Measurements from ENCODE around the gene ACYP1.
A peak's percentile ranks its signal among the peaks of the same experiment; 100 is the strongest.

ACYP1 gene

GRCh38 chr14:75011356-75011994, 52.3 kb downstream of the ACYP1 start:
- H4K8ac ChIP-seq (ENCODE audit: low read depth, low read length), result no peak overlapping the region
- no peak overlapping the region for H4K12ac ChIP-seq (ENCODE audit: low read depth, low read length)
- H3K23ac ChIP-seq (ENCODE audit: low read length), result no peak overlapping the region
- peaks cover 0 to 2% of the 10 kb centered on the region in 2 experiments for H3K4me1 ChIP-seq (ENCODE audit: control insufficient read depth in 1 of 2, insufficient read depth in 2 of 2, low read length in 2 of 2)
- no peak overlapping the region for H3K4me2 ChIP-seq (ENCODE audit: low read length)
- DNase-seq, result peak in 1 of 2 donors; percentile 24
- H3K27ac ChIP-seq (ENCODE audit: low read depth, low read length), result no peak overlapping the region
- H3K14ac ChIP-seq (ENCODE audit: low read length), result no peak overlapping the region
- H2AFZ ChIP-seq (ENCODE audit: insufficient read depth, low read length, poor library complexity), result no peak overlapping the region
- H2AK5ac ChIP-seq (ENCODE audit: low read length), result no peak overlapping the region
- H3K4ac ChIP-seq (ENCODE audit: low read depth, low read length), result no peak overlapping the region
- H3K9ac ChIP-seq (ENCODE audit: low read length), result no peak overlapping the region
- H2BK120ac ChIP-seq (ENCODE audit: insufficient read depth, low read length, poor library complexity), result no peak overlapping the region
- peaks cover 15 to 35% of the 10 kb centered on the region in 2 experiments for H3K36me3 ChIP-seq (ENCODE audit: control insufficient read depth in 1 of 2, insufficient read depth in 2 of 2, low read length in 2 of 2)
- no peak overlapping the region for H2BK12ac ChIP-seq (ENCODE audit: low read length)
- no peaks in the 10 kb centered on the region for H3K79me1 ChIP-seq (ENCODE audit: low read length)
- H3K4me3 ChIP-seq (ENCODE audit: low read depth, low read length), result no peak overlapping the region
- H3K27me3 ChIP-seq (ENCODE audit: insufficient read depth, low read length), result no peaks in the 10 kb centered on the region
- H4K91ac ChIP-seq (ENCODE audit: low read depth, low read length), result no peak overlapping the region
- no peak overlapping the region for H2BK5ac ChIP-seq (ENCODE audit: low read depth, low read length, poor library complexity)
- H3K79me2 ChIP-seq (ENCODE audit: control insufficient read depth, insufficient read depth, low read length, poor library complexity), result no peaks in the 10 kb centered on the region
- no CpG with 5 or more reads among the region's 4 CpGs for WGBS (ENCODE audit: extremely low coverage, insufficient coverage, insufficient read length)
- no peaks in the 10 kb centered on the region for H3K9me3 ChIP-seq (ENCODE audit: insufficient read depth, low read depth, low read length)
- H3K18ac ChIP-seq (ENCODE audit: low read length), result no peak overlapping the region

DNA sequence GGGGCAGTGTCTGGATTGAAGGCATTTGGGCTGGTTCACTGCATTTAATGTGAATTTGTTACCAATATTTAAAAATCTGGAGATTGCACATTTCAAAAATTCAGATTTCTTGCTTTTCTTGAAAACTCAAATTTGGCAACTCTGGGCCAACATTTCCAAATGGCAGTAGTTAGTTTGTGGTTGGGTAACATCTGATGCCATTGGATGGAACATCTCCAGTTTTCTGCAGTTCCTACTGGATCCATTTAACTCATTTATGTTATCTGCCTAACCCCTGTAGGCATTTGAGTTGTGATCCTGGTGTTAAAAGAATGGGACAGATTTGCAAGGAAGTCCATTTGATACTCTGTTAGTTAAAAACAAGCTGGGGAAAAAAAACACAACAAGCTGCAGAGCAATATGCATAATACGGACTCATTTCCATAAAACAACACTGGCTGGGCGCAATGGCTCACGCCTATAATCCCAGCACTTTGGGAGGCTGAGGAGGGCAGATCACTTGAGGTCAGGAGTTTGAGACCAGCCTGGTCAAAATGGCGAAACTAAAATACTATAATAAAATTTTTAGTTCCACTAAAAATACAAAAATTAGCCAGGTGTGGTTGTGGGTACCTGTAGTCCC, 53.2 kb downstream of the ACYP1 start:
- Histone ChIP-seq H3K79me1 (ENCODE audit: low read length) (no peaks in the 10 kb centered on the region), H2AK5ac (ENCODE audit: low read length) (no peak overlapping the region), H3K4ac (ENCODE audit: low read depth, low read length) (no peak overlapping the region), H2AFZ (ENCODE audit: insufficient read depth, low read length, poor library complexity) (no peak overlapping the region), H3K9ac (ENCODE audit: low read length) (no peak overlapping the region), H3K9me3 (ENCODE audit: insufficient read depth, low read depth, low read length) (no peaks in the 10 kb centered on the region), H3K79me2 (ENCODE audit: control insufficient read depth, insufficient read depth, low read length, poor library complexity) (no peaks in the 10 kb centered on the region), H4K91ac (ENCODE audit: low read depth, low read length) (no peak overlapping the region), H2BK120ac (ENCODE audit: insufficient read depth, low read length, poor library complexity) (no peak overlapping the region), H3K27me3 (ENCODE audit: insufficient read depth, low read length) (no peaks in the 10 kb centered on the region), H3K23ac (ENCODE audit: low read length) (no peak overlapping the region), H3K4me3 (ENCODE audit: low read depth, low read length) (no peak overlapping the region), H3K14ac (ENCODE audit: low read length) (no peak overlapping the region), H4K8ac (ENCODE audit: low read depth, low read length) (no peak overlapping the region), H2BK5ac (ENCODE audit: low read depth, low read length, poor library complexity) (no peak overlapping the region), H4K12ac (ENCODE audit: low read depth, low read length) (no peak overlapping the region), H3K27ac (ENCODE audit: low read depth, low read length) (no peak overlapping the region), H3K4me2 (ENCODE audit: low read length) (no peak overlapping the region), H3K4me1 (ENCODE audit: control insufficient read depth in 1 of 2, insufficient read depth in 2 of 2, low read length in 2 of 2) (peaks cover 0 to 2% of the 10 kb centered on the region in 2 experiments), H3K36me3 (ENCODE audit: control insufficient read depth in 1 of 2, insufficient read depth in 2 of 2, low read length in 2 of 2) (peaks cover 16 to 41% of the 10 kb centered on the region in 2 experiments), H2BK12ac (ENCODE audit: low read length) (no peak overlapping the region), H3K18ac (ENCODE audit: low read length) (no peak overlapping the region)
- WGBS (ENCODE audit: extremely low coverage, insufficient coverage, insufficient read length), result no CpG with 5 or more reads among the region's 4 CpGs
- no peak for DNase-seq

GRCh38 chr14:75009176-75009575, 54.6 kb downstream of the ACYP1 start:
- no peak overlapping the region for H3K9ac ChIP-seq (ENCODE audit: low read length)
- no peak overlapping the region for H3K14ac ChIP-seq (ENCODE audit: low read length)
- no peak overlapping the region for H2BK120ac ChIP-seq (ENCODE audit: insufficient read depth, low read length, poor library complexity)
- peaks cover 0 to 2% of the 10 kb centered on the region in 2 experiments for H3K4me1 ChIP-seq (ENCODE audit: control insufficient read depth in 1 of 2, insufficient read depth in 2 of 2, low read length in 2 of 2)
- no peak overlapping the region for H3K18ac ChIP-seq (ENCODE audit: low read length)
- H2AFZ ChIP-seq (ENCODE audit: insufficient read depth, low read length, poor library complexity), result no peak overlapping the region
- H4K91ac ChIP-seq (ENCODE audit: low read depth, low read length), result no peak overlapping the region
- H3K27ac ChIP-seq (ENCODE audit: low read depth, low read length), result no peak overlapping the region
- no peak overlapping the region for H3K4me3 ChIP-seq (ENCODE audit: low read depth, low read length)
- no peaks in the 10 kb centered on the region for H3K79me2 ChIP-seq (ENCODE audit: control insufficient read depth, insufficient read depth, low read length, poor library complexity)
- no peak overlapping the region for H2BK5ac ChIP-seq (ENCODE audit: low read depth, low read length, poor library complexity)
- peaks cover 14 to 41% of the 10 kb centered on the region in 2 experiments for H3K36me3 ChIP-seq (ENCODE audit: control insufficient read depth in 1 of 2, insufficient read depth in 2 of 2, low read length in 2 of 2)
- no peak overlapping the region for H3K4me2 ChIP-seq (ENCODE audit: low read length)
- no CpG with 5 or more reads among the region's 4 CpGs for WGBS (ENCODE audit: extremely low coverage, insufficient coverage, insufficient read length)
- no peaks in the 10 kb centered on the region for H3K9me3 ChIP-seq (ENCODE audit: insufficient read depth, low read depth, low read length)
- no peak overlapping the region for H4K12ac ChIP-seq (ENCODE audit: low read depth, low read length)
- no peak overlapping the region for H2AK5ac ChIP-seq (ENCODE audit: low read length)
- DNase-seq, result no peak
- H3K79me1 ChIP-seq (ENCODE audit: low read length), result no peaks in the 10 kb centered on the region
- H3K27me3 ChIP-seq (ENCODE audit: insufficient read depth, low read length), result no peaks in the 10 kb centered on the region
- no peak overlapping the region for H4K8ac ChIP-seq (ENCODE audit: low read depth, low read length)
- H3K4ac ChIP-seq (ENCODE audit: low read depth, low read length), result no peak overlapping the region
- no peak overlapping the region for H2BK12ac ChIP-seq (ENCODE audit: low read length)
- no peak overlapping the region for H3K23ac ChIP-seq (ENCODE audit: low read length)

DNA sequence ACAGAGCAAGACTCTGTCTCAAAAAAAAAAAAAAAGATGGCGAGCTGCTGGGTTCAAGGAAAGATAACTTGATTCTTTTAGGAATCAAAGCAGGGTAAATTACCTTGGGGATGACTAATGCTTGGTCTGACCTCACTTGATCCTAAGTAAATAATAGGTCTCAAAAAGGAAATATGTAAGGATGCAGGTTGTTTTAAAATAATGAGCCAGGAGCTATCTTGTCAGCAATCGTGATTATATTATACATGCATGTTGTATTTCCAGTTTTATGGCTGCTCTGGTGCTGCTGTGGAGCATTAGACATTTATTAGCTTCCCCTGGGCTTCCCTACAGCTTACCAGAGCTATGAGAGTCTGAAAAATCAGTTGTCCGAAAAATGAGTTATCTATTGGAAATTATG, 58.5 kb downstream of the ACYP1 start:
- Histone ChIP-seq H2BK120ac (ENCODE audit: insufficient read depth, low read length, poor library complexity) (no peak overlapping the region), H4K8ac (ENCODE audit: low read depth, low read length) (no peak overlapping the region), H3K36me3 (ENCODE audit: control insufficient read depth in 1 of 2, insufficient read depth in 2 of 2, low read length in 2 of 2) (peaks cover 10 to 29% of the 10 kb centered on the region in 2 experiments), H2AFZ (ENCODE audit: insufficient read depth, low read length, poor library complexity) (no peak overlapping the region), H3K23ac (ENCODE audit: low read length) (no peak overlapping the region), H3K4me2 (ENCODE audit: low read length) (no peak overlapping the region), H3K4ac (ENCODE audit: low read depth, low read length) (no peak overlapping the region), H3K14ac (ENCODE audit: low read length) (no peak overlapping the region), H3K27me3 (ENCODE audit: insufficient read depth, low read length) (no peaks in the 10 kb centered on the region), H4K91ac (ENCODE audit: low read depth, low read length) (no peak overlapping the region), H3K9ac (ENCODE audit: low read length) (no peak overlapping the region), H3K4me3 (ENCODE audit: low read depth, low read length) (no peak overlapping the region), H2AK5ac (ENCODE audit: low read length) (no peak overlapping the region), H3K18ac (ENCODE audit: low read length) (no peak overlapping the region), H3K9me3 (ENCODE audit: insufficient read depth, low read depth, low read length) (no peaks in the 10 kb centered on the region), H3K4me1 (ENCODE audit: control insufficient read depth in 1 of 2, insufficient read depth in 2 of 2, low read length in 2 of 2) (peaks cover 3 to 8% of the 10 kb centered on the region in 2 experiments), H3K79me2 (ENCODE audit: control insufficient read depth, insufficient read depth, low read length, poor library complexity) (peaks cover 8% of the 10 kb centered on the region), H2BK12ac (ENCODE audit: low read length) (no peak overlapping the region), H4K12ac (ENCODE audit: low read depth, low read length) (no peak overlapping the region), H3K27ac (ENCODE audit: low read depth, low read length) (no peak overlapping the region), H2BK5ac (ENCODE audit: low read depth, low read length, poor library complexity) (no peak overlapping the region), H3K79me1 (ENCODE audit: low read length) (peaks cover 6% of the 10 kb centered on the region)
- DNase-seq, result peak; percentile 53 to 87
- WGBS (ENCODE audit: extremely low coverage, insufficient coverage, insufficient read length), result no CpG with 5 or more reads among the region's 3 CpGs

All from trophoblast cell (in vitro differentiated cells and primary cell).